Neural progenitor cell (in vitro differentiated cells): Measurements from ENCODE around the gene PLBD1. TPM values are rescaled to one million over a fixed set of nuclear protein-coding genes. Genes with fewer than 3 reads are reported as not detected.

ENCODE experiments used
- DNase-seq: peaks from one replicate; pipeline ENCODE4 v3.0.0-alpha.2; 2016; ENCODE audit warnings: low spot score
- H2AFZ ChIP-seq: fragments of 200-600 bp; sonication (generic); replicated peaks from 2 replicates; pipeline ENCODE4 v1.6.1; 2016; ENCODE audit warnings: antibody characterized with exemption
- H3F3A ChIP-seq: fragments of 200-600 bp; sonication (generic); 2 replicates; pipeline ENCODE4 v1.6.1; 2016; ENCODE audit warnings: antibody characterized with exemption, low read depth
- H3K27ac ChIP-seq: fragments of 200-600 bp; sonication (generic); 2 replicates; pipeline ENCODE4 v1.5.1; 2016; ENCODE audit warnings: mild to moderate bottlenecking
- H3K27me3 ChIP-seq: fragments of 200-600 bp; sonication (generic); 2 replicates; pipeline ENCODE4 v1.6.1; 2016; ENCODE audit warnings: mild to moderate bottlenecking, moderate library complexity
- H3K36me3 ChIP-seq: fragments of 200-600 bp; sonication (generic); 2 replicates; pipeline ENCODE4 v1.5.1; 2016
- H3K4me1 ChIP-seq: fragments of 200-600 bp; sonication (generic); 2 replicates; pipeline ENCODE4 v1.6.1; 2016; ENCODE audit warnings: mixed run types
- H3K4me2 ChIP-seq: fragments of 200-600 bp; sonication (generic); 2 replicates; pipeline ENCODE4 v1.6.1; 2016
- H3K4me3 ChIP-seq: fragments of 200-600 bp; sonication (generic); 2 replicates; pipeline ENCODE4 v1.5.1; 2016
- H3K79me2 ChIP-seq: fragments of 200-600 bp; sonication (generic); 2 replicates; pipeline ENCODE4 v1.6.1; 2016; ENCODE audit warnings: low read depth
- H3K9ac ChIP-seq: fragments of 200-600 bp; sonication (generic); 2 replicates; pipeline ENCODE4 v1.6.1; 2016
- H3K9me3 ChIP-seq: fragments of 200-600 bp; sonication (generic); 2 replicates; pipeline ENCODE4 v1.5.1; 2016; ENCODE audit warnings: low read depth
- H4K20me1 ChIP-seq: fragments of 200-600 bp; sonication (generic); 2 replicates; pipeline ENCODE4 v1.6.1; 2016; ENCODE audit warnings: low read depth
- H3K27ac Mint-ChIP-seq: 3 replicates; pipeline ENCODE4 v1.8.0; 2021; ENCODE audit warnings: mixed read lengths
- H3K27me3 Mint-ChIP-seq: 2 replicates; pipeline ENCODE4 v1.8.0; 2022; ENCODE audit warnings: low read depth, mild to moderate bottlenecking, inconsistent platforms, moderate library complexity, mixed read lengths; ENCODE audit not compliant: insufficient read depth
- H3K36me3 Mint-ChIP-seq: 3 replicates; pipeline ENCODE4 v1.8.0; 2021; ENCODE audit warnings: mixed read lengths
- H3K4me1 Mint-ChIP-seq: 3 replicates; pipeline ENCODE4 v1.8.0; 2021; ENCODE audit warnings: mixed read lengths
- H3K4me3 Mint-ChIP-seq: 3 replicates; pipeline ENCODE4 v1.8.0; 2021; ENCODE audit warnings: mild to moderate bottlenecking, moderate library complexity, mixed read lengths
- H3K9me3 Mint-ChIP-seq: 3 replicates; pipeline ENCODE4 v1.8.0; 2020; ENCODE audit warnings: mixed read lengths
- CTCF ChIP-seq: fragments of 200-600 bp; sonication (generic); IDR thresholded peaks from 2 replicates; pipeline ENCODE4 v1.5.1; 2017; ENCODE audit warnings: antibody characterized with exemption, mild to moderate bottlenecking
- EZH2 ChIP-seq: fragments of 200-600 bp; sonication (generic); IDR thresholded peaks from 2 replicates; pipeline ENCODE4 v1.6.1; 2017; ENCODE audit warnings: antibody characterized with exemption, mild to moderate bottlenecking, moderate library complexity
- EZH2phosphoT487 ChIP-seq: fragments of 200-600 bp; sonication (generic); IDR thresholded peaks from 2 replicates; pipeline ENCODE4 v1.6.1; 2017; ENCODE audit warnings: antibody characterized with exemption
- total RNA-seq: library from RNA; depleted of rRNA; stranded (reverse); fragments of >200 nt; gene quantifications from 2 replicates; pipeline ENCODE4 v1.2.3, GENCODE V29; 2015; ENCODE audit warnings: low replicate concordance

Gene PLBD1
- total RNA-seq, 1 donor from 2014 or later: 5.4 TPM

- H3K4me3 ChIP-seq: no peak overlapping the region
- no peaks in the 10 kb centered on the region for H4K20me1 ChIP-seq
- H3K4me1 ChIP-seq: no peaks in the 10 kb centered on the region
- no peak overlapping the region for H3K27ac ChIP-seq
- no peaks in the 10 kb centered on the region for H3K9me3 ChIP-seq
- H3K4me1 Mint-ChIP-seq: no peaks in the 10 kb centered on the region
- no peaks in the 10 kb centered on the region for H3K27me3 ChIP-seq
- TF ChIP-seq CTCF (no peak), EZH2 (no peak), EZH2phosphoT487 (no peak)
- no peak overlapping the region for H3K27ac Mint-ChIP-seq
- no peaks in the 10 kb centered on the region for H3K9me3 Mint-ChIP-seq
- H3K36me3 ChIP-seq: no peaks in the 10 kb centered on the region
- no peak for DNase-seq
- H3F3A ChIP-seq: no peaks in the 10 kb centered on the region
- H3K36me3 Mint-ChIP-seq: no peaks in the 10 kb centered on the region
- H3K9ac ChIP-seq: no peak overlapping the region
- no peaks in the 10 kb centered on the region for H3K79me2 ChIP-seq
- no peaks in the 10 kb centered on the region for H3K27me3 Mint-ChIP-seq
- no peak overlapping the region for H3K4me3 Mint-ChIP-seq
- no peak overlapping the region for H2AFZ ChIP-seq
- H3K4me2 ChIP-seq: no peak overlapping the region
Observed at GRCh38 chr12:14514946-14515345, 52.7 kb downstream of the PLBD1 start.

- Mint-ChIP-seq H3K9me3 (no peaks in the 10 kb centered on the region), H3K27me3 (no peaks in the 10 kb centered on the region), H3K4me1 (no peaks in the 10 kb centered on the region), H3K27ac (no peak overlapping the region), H3K36me3 (no peaks in the 10 kb centered on the region), H3K4me3 (no peak overlapping the region)
- DNase-seq: peak; percentile 21
- Histone ChIP-seq H2AFZ (no peak overlapping the region), H3K79me2 (no peaks in the 10 kb centered on the region), H4K20me1 (no peaks in the 10 kb centered on the region), H3F3A (no peaks in the 10 kb centered on the region), H3K9ac (no peak overlapping the region), H3K4me2 (no peak overlapping the region), H3K9me3 (no peaks in the 10 kb centered on the region), H3K27ac (no peak overlapping the region), H3K27me3 (no peaks in the 10 kb centered on the region), H3K36me3 (no peaks in the 10 kb centered on the region), H3K4me1 (no peaks in the 10 kb centered on the region), H3K4me3 (no peak overlapping the region)
- TF ChIP-seq EZH2 (no peak), CTCF (peak; percentile 42)
Observed at GRCh38 chr12:14514154-14514842, 53.4 kb downstream of the PLBD1 start.

GRCh38 chr12:14510574-14510973 is 57.1 kb downstream of the PLBD1 start:
- Histone ChIP-seq H4K20me1 (no peaks in the 10 kb centered on the region), H3F3A (no peaks in the 10 kb centered on the region), H3K4me1 (no peaks in the 10 kb centered on the region), H3K9me3 (no peaks in the 10 kb centered on the region), H3K79me2 (no peaks in the 10 kb centered on the region), H3K4me3 (no peak overlapping the region), H3K9ac (no peak overlapping the region), H3K36me3 (no peaks in the 10 kb centered on the region), H3K27ac (no peak overlapping the region), H3K4me2 (no peak overlapping the region), H3K27me3 (no peaks in the 10 kb centered on the region), H2AFZ (no peak overlapping the region)
- no peak overlapping the region for H3K27ac Mint-ChIP-seq
- no peak for DNase-seq
- no peaks in the 10 kb centered on the region for H3K27me3 Mint-ChIP-seq
- peaks cover 2% of the 10 kb centered on the region for H3K36me3 Mint-ChIP-seq
- no peaks in the 10 kb centered on the region for H3K4me1 Mint-ChIP-seq
- H3K9me3 Mint-ChIP-seq: no peaks in the 10 kb centered on the region
- H3K4me3 Mint-ChIP-seq: no peak overlapping the region
- TF ChIP-seq EZH2 (no peak), EZH2phosphoT487 (no peak), CTCF (no peak)
